A172 (cell line): ENCODE results near the gene DNM2. TPM values are rescaled to one million over a fixed set of nuclear protein-coding genes. Genes with fewer than 3 reads are reported as not detected.
"Not testable (repeated sequence)": the region's sequence is repeated elsewhere in the genome, so short reads cannot be mapped to it uniquely, and the experiment has no call there.

Source experiments
- DNase-seq: peaks from one replicate; pipeline ENCODE4 v3.0.0-alpha.2; 2015; ENCODE audit warnings: low spot score
- total RNA-seq: library from RNA; depleted of rRNA; stranded (reverse); fragments of >200 nt; shearing (Covaris generic); gene quantifications from 2 replicates; pipeline ENCODE4 v1.2.3, GENCODE V29; 2014

Gene DNM2
- total RNA-seq, 1 experiment from 2014 or later, result 56.0 TPM

DNA sequence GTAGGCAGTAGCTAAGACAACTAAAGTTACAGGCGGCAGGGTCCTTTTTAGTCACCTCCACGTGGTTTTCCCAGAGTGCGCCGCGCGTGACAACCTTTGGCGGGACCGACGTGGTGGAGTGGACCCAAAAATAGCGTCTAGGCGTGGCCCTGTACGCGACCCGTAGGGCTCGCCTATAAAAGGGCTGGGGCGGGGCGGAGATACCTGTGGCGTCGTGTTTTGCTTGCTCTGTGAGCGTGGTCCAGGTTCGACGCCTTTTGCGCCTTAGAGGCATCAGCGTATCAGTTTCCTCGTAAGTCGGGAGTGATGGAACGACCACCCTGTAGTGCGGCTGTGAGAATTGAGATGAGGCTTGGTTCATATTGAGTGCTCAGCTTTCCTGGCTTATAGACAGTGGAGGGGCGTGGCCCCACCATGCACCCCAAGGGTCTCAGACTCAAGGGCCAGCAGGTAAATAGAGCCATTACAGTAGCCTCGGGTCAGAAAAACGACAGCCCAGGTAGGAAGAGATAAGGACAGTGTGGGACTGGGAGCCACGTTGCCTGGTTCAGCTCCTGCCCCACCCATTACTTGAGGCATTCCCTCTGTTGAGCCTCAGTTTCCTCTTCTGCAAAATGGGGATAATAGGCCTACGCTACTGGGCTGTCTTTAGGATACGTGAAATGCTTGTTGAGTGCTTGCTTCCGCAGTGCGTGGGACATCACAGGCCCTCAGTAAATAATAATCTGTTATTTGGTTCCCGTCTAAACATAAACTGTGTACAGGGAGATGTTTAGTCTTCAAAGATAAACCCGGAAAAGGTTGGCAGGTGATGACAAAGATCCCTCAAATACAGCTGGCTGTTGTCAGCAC is 118.8 kb downstream of the DNM2 start:
- no peak for DNase-seq

DNA sequence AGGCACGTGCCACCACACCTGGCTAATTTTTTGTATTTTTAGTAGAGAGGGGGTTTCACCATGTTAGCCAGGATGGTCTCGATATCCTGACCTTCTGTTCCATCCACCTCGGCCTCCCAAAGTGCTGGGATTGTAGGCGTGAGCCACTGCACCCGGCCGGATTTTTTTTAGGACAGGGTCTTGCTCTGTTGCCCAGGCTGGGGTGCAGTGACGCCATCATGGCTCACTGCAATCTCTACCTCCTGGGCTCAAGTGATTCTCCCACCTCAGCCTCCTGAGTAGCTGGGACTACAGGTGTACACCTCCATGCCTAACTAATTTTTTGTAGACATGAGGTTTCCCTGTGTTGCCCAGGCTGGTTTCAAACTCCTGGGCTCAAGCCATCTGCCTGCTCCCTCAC is 119.8 kb downstream of the DNM2 start:
- DNase-seq, result not testable (repeated sequence)

DNA sequence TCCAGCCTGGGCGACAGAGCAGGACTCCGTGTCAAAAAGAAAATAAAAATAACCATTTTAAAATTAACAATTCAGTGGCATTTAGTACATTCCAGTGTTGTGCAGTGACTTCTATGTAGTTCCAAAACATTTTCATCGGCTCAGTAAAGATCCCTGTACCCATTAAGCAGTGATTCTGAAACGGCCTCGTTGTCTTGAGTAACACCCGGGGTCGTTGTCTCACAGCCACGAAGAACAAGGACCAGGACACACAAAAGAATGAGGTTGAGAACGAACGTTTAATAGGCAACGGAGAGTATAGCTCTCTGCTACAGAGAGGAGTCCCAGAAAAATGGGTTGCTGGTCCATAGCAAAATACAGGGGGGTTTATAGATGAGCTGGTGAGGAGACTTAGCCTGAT is 120.5 kb downstream of the DNM2 start:
- no peak for DNase-seq

DNA sequence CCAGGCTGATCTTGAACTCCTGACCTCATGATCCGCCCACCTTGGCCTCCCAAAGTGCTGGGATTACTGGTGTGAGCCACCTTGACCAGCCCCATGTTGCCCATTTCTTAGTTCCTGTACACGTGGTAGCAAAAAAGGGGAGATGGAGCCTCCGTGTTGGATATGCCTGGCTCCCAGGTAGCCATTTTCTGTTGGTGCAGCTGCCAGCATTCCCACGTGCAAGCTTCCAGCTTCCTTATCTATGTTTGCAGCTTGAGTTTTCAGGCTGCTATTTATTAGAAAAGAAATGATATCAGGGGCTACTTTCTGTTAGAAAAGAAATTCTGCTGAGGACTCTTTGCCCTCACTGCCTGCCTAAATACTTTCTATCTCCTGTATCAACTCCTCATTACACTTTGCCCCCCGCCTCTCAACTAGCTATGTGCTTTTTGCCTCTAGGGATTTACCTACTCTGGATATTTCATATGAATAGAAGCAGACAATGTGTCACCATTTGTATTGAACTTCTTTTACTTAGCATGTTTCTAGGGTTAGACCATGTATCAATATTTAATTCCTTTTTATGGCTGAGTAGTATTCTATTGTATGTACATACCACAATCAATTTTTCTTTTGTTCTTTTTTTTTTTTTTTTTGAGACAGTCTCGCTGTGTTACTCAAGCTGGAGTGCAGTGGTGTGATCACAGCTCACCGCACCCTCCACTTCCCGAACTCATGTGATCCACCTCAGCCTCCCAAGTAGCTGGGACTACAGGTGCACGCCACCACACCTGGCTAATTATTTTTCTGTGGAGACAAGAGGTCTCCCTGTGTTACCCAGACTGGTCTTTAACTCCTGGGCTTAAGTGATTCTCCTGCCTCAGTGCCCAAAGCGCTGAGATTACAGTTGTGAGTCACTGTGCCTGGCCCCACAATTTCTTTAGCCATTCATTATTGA is 121.5 kb downstream of the DNM2 start:
- no peak for DNase-seq

DNA sequence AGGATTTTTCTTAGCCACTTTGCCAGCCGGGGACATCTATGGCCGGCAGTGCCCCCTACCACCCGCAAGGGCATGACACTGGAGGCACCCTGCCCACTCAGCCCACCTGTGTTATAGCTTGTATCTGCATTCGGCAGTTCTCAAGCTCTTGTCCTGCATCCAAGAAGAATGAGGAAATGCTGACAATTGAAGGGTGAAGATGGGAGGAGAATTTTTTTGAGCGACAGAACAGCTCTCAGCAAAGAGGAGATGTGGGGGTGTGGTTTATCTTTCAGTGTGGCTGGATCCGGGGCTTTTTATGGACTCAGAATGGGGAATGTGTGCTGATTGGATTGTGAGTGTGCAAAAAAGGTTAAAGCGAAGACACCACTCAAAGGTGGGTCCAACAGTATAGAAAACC is 124.9 kb downstream of the DNM2 start:
- no peak for DNase-seq

DNA sequence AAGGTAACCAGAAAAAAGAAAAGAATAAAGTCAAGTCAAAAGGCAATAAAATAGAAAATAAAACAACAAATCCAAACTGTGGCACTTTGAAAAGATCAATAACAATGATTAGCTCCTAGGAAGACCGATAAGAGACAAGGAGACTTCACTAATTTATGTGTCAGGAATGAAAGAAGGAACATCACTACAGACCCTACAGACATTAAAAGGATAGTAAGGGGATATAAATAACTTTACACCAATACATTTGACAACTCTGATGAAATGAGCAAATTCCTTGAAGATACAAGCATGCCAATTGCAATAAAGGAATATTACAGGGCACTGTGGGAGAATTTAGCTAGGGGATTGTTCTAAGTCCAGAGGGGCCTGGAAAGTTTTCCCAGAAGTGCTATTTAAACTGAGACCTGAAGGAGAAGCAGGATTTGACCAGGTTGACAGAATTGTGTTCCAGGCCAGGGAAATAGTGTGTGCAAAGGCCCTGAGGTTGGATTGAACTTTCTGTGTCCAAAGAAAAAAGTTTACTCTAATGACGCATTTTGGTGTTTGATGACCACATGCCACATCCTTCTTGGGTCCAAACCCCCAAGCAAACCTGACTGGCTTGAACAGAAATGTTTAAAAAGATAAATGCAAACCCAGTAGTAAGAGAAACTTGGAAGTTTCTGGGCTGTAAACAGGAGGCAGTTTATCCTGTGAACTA is 128.8 kb downstream of the DNM2 start:
- no peak for DNase-seq

DNA sequence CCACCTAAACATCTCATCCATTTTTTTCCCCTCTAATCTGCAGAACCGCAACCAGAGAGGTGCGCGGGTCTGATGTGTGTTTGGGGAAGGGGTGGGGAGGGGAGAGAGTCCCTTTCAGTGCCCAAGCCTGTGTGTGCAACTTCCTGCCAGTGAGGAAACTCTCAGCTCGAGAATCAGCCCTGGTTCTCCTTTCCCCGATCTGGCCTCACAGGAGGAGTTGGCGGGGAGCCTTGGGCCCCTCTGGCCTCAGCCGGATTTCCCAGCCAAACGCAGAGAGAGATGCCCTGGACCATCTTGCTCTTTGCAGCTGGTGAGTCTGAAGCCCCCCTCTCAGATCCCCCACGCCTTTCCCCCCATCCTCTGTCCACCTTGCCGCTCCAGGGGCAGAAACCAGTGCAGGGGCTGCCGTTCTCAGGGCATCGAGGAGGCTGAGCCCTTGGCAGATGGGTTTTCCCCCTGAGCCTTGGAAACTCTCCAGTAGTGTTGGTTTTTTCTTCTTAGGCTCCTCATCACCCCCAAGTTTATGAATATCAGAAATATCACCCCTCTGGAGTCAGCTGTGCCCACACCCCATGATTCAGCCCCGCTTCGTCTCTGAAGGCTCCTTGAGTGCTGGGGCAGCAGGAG is 130.5 kb downstream of the DNM2 start, which contains the start of gene C19orf38:
C19orf38 (plus strand) TSS at position 186 of the 627 bp plus-strand sequence; CDS start at position 280, 94 bp downstream.
- DNase-seq, result no peak

DNA sequence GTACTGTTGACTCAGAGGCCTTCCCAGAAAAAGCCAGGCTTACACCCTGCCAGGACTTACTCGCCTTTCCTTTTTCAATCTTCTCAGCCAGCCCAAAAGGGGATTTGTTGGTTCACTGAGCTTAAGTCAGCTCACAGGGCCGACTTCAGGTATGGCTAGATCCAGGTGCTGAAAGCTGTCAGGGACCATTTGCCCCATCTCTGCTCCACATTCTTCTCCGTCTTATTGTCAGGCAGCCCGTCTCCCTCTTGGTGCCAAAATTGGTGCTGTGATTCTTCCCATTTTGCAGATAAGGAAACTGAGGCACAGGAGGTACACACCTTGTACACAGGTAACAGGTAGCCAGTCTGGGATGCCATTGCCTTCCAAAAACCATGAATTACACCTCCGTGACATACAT is 132.8 kb downstream of the DNM2 start:
- no peak for DNase-seq

DNA sequence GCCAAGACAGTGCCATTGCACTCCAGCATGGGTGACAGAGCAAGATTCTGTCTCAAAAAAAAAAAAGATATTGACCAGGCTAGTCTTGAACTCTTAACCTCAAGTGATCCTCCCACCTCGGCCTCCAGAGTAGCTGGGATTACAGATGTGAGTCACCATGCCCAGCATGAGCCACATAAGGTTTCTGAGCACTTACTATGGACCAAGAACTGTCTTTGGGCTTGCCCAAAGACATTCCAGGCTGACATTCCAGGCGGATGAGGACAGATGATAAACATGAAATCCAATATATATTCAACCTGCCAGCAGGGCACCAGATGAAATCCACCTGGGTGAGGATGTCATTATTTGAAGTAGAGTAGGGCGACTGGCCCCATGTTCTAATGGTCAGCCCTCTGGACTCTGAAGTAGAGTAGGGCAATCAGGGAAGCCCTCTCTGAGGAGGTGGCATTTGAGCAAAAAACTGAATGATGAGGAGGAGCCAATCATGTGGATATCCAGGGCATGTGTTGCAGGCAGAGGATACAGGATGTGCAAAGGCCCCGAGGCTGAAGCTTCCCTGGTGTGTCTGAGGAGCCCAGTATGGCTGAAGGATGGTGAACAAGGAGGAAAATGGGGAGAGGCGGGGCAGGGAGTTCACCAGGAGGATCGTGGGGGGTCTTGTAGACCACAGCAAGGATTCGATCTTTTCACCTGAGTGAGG is 134.4 kb downstream of the DNM2 start:
- peak; percentile 91 for DNase-seq

DNA sequence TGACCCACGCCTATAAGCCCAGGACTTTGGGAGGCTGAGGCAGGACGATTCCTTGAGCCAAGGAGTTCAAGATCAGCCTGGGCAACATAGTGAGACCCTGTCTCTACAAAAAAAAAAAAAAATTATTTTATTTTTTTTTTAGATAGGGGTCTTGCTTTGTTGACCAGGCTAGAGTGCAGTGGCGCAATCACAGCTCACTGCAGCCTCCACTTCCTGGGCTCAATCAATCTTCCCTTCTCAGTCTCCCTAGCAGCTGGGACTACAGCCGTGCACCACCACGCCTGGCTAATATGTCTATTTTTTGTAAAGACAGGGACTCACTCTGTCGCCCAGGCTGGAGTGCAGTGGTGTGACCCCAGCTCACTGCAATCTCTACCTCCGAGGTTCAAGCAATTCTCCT is 135.1 kb downstream of the DNM2 start:
- DNase-seq, result no peak

DNA sequence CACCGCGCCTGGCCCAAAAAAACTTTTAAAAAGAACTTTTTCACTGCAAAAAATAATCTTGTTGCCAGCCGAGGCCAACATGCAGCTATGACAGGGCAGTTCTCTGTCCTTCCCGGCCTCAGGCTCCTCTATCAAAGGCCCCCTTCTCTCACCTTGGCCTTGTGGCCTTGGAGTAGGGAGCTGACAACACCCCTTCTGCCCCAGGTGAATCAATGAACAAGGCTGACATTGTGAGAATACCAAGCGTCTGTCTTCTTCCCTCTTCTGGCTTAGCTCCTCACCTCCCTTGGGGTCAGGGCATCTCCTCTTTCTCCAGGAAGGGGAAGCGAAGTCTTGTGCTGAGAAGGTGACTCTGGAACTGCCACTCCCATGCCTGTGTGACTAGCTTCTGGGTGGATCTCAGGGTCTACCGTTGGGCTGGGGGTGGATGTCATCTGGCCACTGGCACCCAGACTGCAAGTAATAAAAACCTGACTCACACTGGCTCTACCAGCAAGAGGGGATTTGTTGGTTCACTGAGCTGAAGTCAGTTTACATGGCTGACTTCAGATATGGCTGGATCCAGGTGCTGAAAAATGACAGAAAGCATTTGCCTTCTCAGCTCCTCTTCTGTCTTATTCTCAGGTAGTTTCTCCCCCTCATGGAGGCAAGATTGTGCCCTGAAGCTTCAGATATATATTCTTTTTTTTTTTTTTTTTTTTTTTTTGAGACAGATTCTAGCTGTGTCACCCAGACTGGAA is 136.6 kb downstream of the DNM2 start:
- DNase-seq, result no peak

DNA sequence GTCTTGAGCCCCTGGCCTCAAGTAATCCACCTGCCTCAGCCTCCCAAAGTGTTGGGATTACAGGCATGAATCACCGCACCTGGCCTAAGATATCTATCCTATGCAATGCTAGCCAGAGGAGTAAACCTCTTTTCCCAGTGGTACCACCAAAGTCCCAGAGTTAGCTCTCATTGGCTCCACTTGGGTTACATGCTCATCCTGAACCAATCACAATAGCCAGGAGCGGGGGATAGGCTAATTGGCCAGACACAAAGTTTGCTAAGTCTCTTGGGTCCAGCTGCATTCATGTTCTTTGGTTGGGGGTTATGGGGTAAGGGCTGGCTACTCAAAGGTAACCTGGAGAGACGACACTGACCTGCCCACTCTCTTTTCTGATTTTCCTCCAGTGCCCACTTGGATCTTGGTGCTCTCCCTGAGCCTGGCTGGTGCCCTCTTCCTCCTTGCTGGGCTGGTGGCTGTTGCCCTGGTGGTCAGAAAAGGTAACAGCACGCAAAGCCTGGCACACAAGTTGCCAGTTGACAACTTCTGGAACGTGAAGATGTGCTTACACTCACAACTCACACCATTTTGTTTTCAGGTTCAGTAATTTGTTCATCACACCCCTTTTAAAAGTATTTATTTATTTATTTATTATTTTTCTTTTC is 138.1 kb downstream of the DNM2 start:
- DNase-seq, result peak; percentile 37

DNA sequence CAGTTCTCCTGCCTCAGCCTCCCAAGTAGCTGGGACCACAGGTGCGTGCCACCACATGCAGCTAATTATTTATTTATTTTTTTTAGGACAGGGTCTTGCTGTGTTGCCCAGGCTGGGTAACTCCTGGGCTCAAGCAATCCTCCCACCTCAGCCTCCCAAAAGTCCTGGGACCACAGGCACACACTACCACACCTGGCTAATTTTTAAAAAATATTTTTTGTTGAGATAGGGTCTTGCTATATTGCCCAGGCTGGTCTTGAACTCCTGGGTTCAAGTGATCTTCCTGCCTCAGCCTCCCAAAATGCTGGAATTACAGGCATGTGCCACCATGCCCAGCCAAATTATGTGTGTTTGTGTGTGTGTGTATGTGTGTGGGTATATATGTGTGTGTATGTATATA is 139.0 kb downstream of the DNM2 start:
- not testable (repeated sequence) for DNase-seq

DNA sequence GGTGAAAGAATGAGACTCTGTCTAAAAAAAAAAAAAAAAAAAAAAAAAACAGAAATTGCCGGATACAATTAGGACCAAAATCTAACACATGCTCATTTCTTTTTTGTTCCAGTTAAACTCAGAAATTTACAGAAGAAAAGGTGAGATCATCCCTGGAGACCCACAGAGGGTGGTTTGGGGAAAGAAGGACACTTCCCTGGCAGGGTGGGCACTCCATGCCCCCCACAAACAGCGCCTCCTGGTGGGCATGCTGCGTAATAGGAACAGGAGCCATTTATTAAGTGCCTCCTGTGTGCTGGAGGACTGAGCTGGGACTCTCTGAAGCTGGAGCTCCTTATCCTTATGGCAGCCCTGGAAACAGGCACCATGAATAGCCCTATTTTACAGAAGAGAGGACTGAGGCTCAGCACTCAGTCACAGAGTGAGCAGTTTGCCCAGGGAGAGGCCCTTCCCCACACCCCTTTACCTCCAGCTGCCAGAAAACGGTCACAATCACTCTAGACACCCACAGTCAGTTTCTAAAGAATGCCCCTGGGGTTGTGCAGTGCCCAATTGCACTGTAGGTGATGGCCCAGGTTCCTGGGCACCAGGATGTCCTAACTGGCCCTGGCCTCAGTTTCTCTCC is 140.4 kb downstream of the DNM2 start:
- DNase-seq, result no peak

DNA sequence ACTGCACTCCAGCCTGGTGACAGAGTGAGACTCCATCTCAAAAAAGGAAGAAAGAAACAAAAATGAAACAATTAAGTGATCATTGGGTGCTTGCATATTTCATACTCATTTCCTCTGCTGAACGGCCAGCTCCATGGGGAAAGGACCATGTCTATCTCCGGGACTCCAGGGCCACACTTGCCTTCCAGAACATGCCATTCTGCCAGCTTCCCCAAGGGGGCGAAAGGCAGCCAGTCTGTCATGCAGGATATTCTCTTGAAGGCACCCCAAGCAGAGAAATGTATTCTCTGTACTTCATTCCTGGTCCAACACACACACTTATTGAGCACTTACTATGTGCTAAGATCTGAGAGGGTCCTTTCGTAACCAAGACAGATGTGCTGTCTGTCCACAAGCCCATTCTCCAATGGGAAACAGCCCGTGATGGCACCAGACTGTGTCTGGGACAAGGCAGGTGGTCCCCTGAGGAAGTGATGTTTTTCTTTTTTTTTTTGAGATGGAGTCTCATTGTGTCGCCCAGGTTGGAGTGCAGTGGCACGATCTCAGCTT is 143.3 kb downstream of the DNM2 start:
- no peak for DNase-seq

DNA sequence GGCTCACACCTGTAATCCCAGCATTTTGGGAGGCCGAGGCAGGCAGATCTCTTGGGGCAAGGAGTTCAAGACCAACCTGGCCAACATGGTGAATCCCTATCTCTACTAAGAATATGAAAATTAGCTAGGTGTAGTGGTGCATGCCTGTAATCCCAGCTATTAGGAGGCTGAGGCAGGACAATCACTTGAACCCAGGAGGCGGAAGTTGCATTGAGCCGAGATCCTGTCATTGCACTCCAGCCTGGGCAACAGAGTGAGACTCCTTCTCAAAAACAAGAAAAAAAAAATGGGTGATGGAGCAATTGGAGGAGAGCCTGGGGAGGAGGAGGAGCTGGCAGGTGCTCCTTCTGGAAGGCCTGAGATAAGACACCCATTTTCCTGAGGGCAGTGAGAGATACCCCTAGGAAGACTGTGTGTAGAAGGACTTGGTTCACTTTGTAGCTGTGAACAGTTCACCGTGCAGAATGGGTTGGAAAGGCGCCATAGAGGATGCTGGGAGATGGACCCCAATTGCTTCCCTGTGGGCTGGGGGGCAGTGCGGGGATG is 144.8 kb downstream of the DNM2 start:
- no peak for DNase-seq

DNA sequence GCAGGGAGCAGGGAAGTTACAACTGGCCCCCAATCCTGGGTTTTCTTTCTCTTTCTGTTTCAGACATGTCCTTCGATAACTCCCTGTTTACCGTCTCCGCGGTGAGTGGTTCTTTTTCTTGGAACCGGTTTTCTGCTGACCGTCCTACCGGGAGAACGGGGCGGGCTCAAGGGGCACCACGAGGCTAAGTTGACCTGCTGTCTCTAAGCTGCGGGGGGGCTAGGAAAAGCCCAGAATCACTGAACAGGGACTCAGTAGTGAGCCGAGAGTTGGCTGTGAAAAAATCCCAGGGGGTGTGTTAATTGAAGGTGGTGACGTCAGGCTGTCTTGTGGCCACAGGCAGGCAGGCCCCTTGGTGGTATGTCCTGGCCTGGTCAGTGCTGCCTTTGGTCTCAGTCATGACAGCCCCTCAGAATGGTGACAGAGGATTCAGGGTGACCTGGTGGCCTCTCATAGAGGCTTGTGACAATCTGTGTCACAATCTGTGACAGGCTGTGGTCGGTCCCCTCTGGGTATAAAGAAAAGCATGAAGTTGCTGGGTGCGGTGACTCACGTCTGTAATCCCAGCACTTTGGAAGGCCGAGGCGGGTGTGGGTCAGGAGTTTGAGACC is 145.3 kb downstream of the DNM2 start:
- peak; percentile 54 for DNase-seq

DNA sequence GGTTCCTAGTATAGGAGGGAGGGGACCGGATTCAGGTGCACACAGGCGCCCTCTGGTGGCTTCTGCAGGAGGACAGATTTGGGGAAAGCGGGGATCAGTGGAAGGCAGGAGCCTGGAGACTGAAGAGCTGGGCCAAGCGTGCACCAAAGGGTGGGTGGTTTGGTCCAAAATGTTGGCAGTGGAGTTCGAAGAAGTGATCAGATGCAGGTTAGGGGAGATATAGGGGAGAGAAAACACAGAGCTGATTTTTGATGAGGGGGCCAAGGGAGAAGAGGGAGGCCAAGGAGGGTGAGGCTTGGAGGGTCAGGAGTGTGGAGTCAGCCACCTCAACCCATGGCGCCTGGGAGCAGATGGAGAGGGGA is 146.6 kb downstream of the DNM2 start:
- peak; percentile 72 for DNase-seq
